HG02610 (cell line): Measurements from ENCODE around the gene SLC25A11.
A peak's percentile ranks its signal among the peaks of the same experiment; 100 is the strongest.

Experiments used
- ATAC-seq: cut with Tn5 transposase; IDR thresholded peaks from one replicate; pipeline ENCODE4 v1.9.1; 2021; ENCODE audit warnings: mild to moderate bottlenecking, moderate library complexity; ENCODE audit not compliant: unreplicated experiment

SLC25A11 gene, protein sequence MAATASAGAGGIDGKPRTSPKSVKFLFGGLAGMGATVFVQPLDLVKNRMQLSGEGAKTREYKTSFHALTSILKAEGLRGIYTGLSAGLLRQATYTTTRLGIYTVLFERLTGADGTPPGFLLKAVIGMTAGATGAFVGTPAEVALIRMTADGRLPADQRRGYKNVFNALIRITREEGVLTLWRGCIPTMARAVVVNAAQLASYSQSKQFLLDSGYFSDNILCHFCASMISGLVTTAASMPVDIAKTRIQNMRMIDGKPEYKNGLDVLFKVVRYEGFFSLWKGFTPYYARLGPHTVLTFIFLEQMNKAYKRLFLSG

DNA sequence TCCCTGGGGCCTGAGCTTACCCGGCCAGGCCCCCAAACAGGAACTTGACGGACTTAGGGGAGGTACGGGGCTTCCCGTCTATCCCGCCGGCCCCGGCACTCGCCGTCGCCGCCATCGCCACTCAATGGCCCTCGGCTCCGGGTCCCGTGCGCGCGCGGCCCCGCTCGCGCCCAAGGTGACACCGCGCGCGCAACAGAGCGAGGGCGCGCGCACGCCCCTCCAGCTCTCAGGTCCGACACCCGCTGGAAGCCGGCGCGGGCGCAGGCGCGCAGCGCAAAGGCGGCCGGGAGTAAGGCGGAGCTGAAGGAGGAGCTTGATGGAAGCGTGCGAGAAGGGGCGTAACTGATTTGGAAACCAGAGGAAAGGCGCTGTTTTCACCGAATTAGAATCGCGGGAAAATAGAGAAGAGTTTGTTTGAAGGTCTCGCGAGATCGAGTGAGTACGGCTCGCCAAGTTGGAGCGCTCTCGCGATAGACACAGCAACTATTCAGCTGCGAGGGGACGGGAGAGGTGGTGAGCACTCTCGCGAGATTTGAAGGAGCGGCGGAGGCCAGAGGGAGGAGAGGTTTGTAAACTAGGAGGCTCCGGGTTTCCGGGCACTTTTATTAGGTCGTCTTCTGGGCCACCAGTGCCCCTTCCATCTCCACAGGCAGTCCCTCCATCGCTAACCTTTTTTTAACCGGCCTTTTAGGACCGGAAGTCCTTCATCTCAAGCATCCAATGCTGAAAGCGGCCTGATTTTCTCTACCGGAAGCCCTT lies at the start of gene SLC25A11, which contains the start of gene RNF167:
Gene SLC25A11 (minus strand): TSS at position 251 of the 759 bp plus-strand sequence. CDS start 136 bp downstream, at position 115.
Gene RNF167 (plus strand): TSS at position 473 of the 759 bp plus-strand sequence. CDS start 642 bp downstream, outside the sequence.
- ATAC-seq: peak; percentile 65

DNA sequence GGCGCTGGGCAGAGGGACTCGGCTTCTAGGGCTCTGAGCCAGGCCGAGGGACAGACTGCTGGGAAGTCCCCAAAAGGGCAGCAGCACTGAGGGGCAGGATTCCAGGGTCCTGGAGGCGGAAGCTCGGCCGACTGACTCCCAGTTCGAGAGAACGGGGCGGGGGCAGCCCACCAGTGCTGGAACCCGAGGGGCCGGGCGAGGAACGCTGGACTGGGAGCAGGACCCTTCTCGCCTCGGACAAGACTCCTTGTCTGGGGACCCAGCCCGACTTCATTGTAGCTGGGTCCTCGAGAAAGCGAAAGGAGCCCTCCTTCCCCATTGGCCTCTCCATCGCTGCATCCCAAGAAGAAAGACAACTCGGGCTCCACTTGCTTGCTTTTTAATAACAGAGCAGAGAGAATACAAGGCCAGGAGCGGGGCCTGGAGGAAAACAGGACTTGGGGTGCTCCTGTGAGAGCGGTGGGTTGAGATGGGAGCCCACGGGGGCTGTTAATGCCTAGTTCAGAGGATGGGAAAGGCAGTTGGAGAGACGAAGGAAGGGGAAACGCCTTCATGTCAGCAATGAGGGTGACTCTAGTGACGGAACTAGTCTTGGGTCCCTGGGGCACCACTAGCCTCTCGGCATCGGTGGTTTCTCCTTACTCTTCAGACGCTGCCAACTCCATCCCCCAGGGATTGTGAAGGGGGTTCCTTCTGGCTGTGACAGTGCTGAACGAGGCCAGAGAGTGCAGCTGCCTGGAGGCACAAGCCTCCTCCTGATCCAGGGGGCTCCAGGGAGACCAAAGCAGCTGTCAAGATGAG lies 48.1 kb upstream of the SLC25A11 start:
- ATAC-seq: no peak

DNA sequence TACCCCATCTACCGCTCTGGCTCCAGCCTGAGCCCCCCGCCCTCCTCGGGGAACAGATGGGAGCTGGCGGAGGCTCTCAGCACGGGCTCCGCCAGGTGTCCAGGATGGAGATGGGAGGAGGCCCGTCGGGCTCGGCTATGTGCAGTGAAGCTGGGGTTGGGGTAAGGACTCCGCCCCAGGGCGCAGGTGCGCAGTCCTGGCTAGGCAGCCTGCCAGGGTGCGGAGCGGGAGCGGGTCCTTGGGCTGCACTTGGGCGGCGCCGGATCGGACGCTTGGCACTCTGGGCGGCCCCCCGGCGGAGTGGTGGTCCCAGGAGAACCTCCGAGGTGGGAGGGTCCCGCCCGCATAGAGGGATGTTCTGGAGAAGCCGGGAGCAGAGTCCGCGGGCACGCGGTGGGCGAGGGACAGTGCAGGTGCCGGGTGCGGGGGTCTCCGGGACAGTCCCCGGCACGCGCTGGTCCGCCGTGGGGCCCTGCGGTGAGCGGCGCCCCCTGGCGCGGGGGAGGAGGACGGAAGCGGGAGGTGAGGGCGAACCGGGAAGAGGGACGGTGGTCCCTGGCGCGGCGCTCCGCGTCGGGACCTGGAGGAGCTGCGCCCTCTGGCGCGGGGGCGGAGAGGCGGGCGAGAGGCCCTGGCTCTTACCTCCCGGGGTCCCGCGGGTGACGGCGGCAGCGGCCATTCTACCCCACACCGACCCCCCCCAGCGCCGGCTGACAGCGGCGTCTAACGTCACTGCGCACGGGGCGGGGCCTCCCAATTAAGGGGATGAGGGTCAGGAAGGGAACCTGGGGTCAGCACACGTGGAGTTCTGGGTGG lies 47.3 kb upstream of the SLC25A11 start, which contains the start of gene CAMTA2:
Gene CAMTA2 (minus strand): TSS at position 725 of the 816 bp plus-strand sequence. CDS start 1,453 bp downstream, outside the sequence.
- ATAC-seq: peak; percentile 65

DNA sequence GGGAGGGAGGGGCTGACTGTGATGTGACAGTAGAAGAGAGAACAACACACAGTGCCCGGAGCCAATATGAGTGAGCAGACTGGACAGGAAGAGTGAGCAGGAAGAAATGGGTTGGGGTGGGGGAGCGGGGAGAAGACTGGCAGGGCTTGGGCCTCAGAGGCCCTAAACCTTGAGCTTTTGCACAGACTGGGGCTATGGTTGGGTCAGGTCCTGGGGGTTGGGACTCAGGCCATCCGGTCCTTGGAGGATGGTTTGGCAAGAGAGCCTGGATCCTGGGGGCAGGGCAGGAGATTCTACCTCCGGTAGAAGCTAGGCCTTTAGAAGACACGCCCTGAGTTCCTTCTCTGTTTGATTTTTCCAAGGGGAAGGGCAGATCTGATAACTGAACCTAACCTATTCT lies 46.6 kb upstream of the SLC25A11 start:
- no peak for ATAC-seq

DNA sequence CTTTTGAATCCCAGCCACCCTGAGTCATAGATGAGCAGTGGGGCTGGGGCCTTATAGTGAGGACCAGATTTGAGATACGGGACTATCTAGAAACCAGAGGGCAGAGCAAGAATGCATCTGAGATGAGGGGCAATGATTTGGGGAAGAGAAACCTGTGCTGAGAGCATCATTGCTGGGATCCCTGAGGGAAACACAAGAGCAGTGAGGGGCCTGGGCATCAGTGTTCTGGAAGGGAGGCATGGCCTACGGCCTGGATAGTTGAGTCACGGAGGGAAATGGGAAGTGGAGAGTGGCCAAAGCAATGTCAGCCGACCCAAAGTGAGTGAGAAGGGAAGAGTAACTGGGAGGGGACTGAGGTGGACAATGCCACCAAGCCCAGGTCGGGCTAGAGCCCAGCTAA lies 42.5 kb upstream of the SLC25A11 start:
- ATAC-seq: no peak

DNA sequence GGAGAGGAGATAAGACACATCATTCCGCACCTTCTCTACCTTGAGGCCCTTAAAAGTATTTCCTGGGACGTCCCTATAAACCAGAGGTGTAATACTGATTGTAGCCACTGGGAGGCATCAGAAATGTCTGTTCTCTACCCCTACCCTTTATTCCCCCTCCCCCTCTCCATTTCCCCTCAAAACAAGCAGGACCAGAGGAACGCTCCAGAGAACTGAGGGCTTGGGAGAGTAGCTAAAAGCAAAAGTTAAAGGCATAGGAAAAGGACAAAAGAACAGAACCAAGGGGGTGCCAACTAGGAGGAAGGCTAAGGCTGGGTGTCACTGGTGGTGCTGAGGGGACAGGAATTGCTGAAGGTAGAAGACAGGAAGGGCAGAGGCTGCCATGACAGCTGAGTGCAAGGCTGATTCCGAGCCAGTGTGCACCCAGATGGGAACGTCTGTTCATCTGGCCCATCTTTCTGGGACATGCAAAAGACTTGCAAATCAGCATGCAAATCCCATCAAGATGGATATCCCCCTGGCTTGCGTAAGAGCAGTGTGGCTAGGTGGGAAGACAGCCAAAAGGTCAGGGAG lies 40.9 kb upstream of the SLC25A11 start:
- ATAC-seq: no peak

DNA sequence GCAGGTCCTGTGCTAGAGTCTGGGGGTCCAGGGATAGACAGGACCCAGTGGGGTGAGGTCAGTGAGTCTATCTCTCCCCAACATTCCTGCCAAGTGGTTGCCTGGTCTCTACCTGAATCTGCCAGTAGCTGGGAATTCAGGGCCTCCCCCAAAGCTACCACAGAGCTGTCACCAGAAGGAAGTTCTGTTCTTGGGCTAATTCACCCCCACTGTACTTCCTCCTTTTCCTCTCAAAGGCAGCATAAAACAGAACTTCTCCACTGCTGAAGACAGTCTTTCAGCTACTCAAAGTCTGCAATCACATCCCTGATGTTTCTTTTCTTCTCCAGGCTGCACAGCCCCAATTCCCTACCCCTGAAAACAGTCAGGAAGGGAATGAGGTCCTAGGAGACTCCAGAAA lies 38.9 kb upstream of the SLC25A11 start:
- ATAC-seq: no peak

DNA sequence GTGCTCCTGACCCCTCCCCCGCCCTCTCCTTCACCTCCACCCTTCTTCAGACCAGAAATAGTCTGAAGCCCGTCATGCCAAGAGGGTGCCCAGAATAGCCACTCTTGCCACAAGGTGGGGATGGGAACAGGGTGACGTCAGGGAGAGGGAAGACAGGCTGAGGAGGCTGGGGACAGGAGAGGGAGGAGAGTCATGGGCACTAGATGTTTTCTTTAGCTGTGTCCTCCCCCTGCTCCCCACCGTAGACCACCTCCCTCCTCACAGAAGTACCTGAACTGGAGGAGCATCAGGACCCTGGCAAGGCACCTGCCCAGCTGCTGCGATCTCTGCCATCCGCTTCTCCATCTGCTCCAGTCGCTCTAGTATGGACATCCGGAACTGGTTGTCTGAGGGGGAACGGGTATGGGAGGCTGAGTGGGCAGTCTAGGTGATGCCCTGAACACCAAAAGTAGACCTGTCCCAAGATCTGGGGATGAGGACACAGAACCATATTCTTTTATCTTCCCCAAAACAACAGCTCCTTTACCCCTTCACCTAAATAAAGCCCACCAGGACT lies 34.3 kb upstream of the SLC25A11 start:
- no peak for ATAC-seq

DNA sequence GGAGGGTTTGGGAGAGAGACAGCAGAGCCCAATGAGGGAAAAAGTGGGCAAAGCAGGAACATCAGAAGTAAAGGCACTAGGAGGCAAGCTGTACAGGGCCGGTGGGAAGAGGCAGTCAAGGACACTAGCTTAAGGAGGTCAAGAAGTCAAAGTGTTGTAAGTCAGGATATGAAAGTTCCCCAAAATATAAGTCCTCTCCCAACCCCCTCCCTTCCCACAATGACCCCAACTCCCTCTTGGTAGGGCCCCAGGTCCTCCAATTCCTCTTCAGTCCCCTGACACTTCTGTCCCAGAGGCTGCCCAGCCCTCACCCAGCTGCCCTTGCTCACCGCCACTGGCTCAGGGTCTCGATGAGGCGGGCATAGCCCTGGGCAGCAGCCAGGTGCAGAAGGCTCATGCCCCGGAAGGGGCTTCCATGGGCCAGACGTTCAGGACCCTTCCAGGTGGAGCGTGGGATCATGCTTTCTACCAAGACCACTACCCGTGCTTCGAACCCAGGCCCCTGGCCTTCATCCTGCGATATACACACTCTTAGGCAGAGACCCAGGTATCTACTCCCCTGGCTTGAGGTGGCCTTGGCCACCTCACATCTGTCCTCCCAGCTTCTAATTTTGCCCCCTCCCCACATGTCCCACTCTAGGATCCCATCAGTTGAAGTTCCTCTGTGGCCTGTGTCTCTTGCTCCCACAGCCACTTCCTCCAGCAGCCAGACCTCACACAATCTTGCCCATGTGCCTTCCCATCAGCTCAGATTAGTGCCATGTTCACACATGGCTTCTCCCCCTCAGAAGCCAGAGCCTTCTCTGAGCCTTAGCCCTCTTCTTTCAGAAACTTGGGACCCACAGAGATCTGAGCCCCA lies 33.6 kb upstream of the SLC25A11 start:
- no peak for ATAC-seq

DNA sequence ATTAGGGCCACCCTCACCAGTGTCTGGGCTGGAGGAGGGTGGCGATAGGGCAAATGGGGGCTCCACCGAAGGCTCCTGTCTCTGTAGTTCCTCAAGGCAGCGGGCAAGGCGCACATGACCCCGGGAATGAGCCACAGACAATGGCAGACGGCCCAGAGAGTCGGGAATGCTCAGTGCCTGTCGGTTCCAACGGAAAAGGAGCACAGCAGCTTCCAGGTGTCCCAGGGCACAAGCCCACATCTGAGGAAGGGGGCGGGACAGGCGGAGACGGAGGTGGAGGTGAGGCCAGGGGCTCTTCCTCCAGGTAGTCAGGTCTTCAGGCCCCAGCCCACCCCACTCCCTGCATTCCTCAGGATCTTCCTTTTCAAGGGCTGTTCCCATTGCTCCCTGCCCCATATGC lies 32.9 kb upstream of the SLC25A11 start:
- no peak for ATAC-seq

DNA sequence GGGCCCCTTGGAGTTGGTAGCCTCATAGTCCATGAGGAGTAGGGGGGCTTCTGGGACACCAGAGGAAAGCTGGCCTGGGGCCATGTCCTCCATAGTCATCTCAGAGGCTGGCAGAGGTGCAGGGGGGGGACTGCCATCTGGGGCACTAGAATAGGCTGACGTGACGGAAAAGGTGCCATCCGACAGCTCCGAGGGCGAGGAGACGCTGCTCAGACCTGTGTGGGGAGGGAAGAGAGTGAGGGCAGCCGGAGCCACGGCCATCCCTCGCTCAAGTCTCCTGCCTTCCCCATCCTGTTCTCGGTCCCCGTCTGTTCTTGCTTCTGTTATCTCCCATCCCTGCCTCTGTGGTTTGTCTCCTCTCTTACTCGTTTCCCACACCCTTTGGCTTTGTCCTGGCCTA lies 32.5 kb upstream of the SLC25A11 start:
- ATAC-seq: no peak

DNA sequence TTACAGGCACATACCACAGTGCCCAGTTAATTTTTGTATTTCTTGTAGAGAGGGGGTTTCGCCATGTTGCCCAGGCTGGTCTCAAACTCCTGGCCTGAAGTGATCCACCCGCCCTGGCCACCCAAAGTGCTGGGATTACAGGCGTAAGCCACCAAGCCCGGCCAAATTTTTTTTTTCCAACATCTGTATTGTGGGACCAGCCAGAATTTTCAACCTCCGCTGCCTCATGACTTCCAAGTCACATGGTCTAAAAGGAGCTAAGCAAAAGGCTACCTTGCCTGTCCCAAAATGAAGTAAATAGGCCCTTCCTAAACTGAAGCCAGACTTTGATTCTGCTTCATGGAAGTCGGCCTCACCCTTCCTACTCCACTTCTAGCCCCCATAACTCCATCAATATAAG lies 32.0 kb upstream of the SLC25A11 start:
- ATAC-seq: no peak

DNA sequence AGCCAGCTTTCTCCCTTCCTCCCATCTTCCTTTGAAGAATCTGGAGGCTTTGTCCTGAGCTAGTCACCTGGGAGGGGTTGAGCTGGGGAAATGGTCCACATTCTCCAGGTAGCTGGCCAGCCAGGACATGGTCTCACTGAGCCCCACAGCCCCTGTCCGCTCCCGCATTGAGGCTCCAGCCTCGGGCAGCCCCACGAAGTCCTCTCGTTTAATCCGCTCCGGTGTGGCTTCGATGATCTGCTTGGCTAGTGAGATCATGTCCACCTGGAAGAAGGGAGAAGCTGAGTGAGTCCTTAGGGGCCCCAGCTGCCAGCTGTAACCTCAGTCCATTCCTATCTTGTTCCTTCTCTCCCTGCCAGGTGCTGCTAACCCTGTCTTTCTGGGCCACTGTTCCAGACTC lies 30.4 kb upstream of the SLC25A11 start:
- no peak for ATAC-seq

DNA sequence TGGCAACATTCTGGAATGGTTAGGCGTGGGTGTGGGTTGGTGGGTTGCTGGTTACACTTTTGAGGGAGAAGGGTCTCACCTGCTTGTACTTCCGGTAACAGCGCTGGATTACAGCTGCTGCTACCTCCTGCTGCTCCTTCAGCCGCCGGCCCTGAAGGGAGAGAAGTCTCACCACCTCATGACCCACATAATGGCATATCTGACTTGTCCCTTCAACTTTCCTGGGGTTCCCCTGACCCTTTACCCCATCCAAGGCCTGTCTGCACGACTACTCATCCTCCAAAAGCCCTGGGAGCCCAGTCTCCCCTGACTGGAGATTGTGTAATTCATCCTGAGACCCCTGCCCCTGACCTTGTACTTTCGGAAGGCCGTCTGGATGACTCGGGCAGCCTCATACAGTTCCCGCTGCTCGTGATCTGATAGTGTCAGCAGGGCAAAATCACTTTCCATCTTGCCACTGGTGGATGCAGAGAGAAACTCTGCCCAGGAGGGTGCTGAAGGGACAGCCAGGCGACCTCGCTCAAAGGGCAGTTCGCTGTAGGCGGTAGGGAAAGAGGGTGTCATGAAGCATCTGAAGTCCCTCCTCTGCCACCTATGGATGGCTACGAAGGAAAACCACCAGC lies 29.8 kb upstream of the SLC25A11 start:
- ATAC-seq: no peak

DNA sequence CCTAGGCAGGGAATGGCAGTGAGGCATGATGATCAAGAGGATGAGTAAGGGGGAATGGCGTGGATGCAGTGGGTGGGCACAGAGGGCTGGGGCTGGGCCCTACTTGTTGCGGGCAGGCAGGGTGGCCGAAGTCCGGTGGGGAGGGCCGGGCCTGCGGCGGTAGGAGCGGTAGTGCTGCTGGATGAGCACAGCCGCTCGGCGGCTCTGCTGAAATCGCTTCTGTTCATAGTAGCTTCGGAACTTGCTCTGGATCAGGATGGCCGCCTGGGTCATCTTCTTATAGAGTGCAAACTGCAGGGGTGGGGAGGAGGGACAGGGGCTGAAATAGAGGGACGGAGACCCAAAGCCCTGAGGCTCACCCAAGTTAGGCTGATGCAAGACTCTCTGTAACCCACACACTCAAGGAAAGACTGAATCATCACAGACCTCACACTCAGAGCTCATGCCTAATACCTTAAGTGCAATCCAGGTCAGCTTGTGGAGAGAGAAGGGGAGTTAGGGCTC lies 29.3 kb upstream of the SLC25A11 start:
- ATAC-seq: no peak

DNA sequence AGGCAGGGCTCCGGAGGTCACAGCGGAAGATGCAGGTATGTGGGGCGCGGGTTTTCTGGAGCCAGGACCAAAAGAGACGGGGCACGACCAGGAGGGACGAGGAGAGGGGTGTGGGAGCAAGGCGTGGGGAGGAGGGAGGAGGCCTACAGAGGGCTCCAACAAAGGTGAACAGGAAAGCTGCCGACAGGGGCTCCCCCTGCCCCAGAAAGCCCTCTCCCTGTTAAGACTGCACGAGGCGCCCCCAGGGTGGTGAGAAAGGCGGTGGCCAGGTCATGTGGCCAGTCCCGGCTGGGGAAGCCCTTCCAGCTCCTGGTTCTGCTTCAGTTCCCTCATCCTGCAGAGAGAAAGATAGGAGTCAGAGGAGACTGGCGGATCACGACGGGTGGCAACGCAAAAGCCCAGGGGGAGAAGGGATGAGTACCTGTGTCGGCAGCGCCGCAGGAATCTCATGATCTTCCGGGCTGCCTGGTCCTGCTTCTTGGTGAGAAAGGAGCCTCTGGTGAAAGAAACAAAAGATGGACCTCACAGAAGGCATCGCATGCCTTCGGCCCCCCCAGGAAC lies 28.7 kb upstream of the SLC25A11 start:
- no peak for ATAC-seq

DNA sequence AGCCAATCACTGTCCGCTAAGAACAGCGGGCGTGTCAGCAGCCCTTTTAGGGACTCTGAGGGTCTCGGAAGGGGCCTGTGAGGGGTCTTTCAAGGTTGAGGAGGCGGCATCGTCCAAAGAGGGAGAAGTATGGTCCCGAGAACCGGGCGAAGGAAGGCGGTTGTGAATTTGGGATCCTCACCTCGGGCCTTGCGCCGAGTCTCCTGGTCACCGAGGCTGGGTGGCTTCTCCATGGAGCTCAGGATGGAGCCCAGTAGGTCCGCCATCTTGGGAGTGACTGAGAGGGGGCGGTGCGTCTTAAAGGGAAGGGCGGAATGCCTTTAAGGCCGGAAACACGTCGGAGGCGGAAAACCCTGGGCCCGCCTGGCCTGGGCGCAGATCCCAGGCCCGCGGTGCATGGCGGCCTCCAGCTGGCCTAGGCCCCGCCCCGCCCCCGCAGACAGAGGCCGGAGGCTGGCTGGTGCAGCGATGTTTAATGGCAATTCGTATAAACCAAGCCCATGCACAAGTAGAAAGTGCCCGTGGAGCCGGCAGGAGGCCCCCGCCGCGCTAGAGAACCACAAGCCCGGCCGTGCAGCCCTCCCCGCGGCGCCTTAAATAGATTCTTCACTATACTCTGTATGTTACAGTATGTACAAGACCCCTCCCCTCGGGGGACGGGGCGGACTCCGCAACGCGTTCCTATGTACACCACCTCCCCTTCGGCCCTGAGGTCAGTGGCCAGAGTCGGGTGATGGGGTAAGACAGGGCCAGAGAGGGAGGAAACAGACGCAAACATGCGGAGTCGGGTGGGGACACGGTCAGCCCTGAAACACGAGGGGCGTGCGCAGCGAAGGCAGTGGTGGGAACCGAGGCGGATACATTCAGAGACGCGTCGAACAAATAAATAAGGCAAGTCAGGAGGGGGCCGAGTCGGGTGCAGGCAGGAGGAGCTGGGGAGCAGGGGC lies 28.0 kb upstream of the SLC25A11 start, which contains the start of gene SPAG7:
Gene SPAG7 (minus strand): TSS at position 279 of the 947 bp plus-strand sequence. CDS start 13 bp downstream, at position 266.
- ATAC-seq: peak; percentile 50
